ENCODE results near the gene GAB2.
A peak's percentile ranks its signal among the peaks of the same experiment; 100 is the strongest.

Gene GAB2

DNA sequence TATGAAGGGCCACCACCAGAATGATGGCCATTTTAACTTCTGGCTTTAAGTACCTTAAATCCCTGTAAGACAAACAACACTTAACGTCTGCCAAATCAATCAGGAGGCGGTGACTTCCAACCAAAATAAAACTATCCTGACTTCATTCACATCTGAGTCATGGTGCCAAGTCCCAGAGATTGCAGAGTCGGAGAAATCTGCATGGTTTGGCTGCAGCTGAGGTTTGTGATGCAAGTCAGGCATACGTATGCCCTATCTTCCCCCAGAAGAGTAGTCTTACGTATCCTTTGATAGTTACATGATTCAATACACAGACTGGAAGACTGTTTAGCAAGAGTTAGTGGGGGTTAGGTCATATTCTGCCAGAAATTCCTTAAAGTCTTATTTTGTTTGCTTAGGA, 1.7 kb upstream of the GAB2 start:
- H3K4me3 ChIP-seq (ENCODE audit: low read depth, low read length) = no peak overlapping the region
- H3K4me1 ChIP-seq = peaks cover 3% of the 10 kb centered on the region
- H3K79me2 ChIP-seq = no peaks in the 10 kb centered on the region
- H3K9ac ChIP-seq = no peak overlapping the region
- H2AFZ ChIP-seq = no peak overlapping the region
- TF ChIP-seq, protein P1, sequence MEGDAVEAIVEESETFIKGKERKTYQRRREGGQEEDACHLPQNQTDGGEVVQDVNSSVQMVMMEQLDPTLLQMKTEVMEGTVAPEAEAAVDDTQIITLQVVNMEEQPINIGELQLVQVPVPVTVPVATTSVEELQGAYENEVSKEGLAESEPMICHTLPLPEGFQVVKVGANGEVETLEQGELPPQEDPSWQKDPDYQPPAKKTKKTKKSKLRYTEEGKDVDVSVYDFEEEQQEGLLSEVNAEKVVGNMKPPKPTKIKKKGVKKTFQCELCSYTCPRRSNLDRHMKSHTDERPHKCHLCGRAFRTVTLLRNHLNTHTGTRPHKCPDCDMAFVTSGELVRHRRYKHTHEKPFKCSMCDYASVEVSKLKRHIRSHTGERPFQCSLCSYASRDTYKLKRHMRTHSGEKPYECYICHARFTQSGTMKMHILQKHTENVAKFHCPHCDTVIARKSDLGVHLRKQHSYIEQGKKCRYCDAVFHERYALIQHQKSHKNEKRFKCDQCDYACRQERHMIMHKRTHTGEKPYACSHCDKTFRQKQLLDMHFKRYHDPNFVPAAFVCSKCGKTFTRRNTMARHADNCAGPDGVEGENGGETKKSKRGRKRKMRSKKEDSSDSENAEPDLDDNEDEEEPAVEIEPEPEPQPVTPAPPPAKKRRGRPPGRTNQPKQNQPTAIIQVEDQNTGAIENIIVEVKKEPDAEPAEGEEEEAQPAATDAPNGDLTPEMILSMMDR (IDR thresholded peaks at IDR 0.05) = no peak
- H3K27ac ChIP-seq = no peak overlapping the region
- no peaks in the 10 kb centered on the region for H3K27me3 ChIP-seq (ENCODE audit: control insufficient read depth, insufficient read depth, low read length)
- no peaks in the 10 kb centered on the region for H3K36me3 ChIP-seq (ENCODE audit: control insufficient read depth, insufficient read depth, low read length)
- no peaks in the 10 kb centered on the region for H3K9me3 ChIP-seq (ENCODE audit: control insufficient read depth, low read length)
- no peak overlapping the region for H3K4me2 ChIP-seq (ENCODE audit: low read length)

DNA sequence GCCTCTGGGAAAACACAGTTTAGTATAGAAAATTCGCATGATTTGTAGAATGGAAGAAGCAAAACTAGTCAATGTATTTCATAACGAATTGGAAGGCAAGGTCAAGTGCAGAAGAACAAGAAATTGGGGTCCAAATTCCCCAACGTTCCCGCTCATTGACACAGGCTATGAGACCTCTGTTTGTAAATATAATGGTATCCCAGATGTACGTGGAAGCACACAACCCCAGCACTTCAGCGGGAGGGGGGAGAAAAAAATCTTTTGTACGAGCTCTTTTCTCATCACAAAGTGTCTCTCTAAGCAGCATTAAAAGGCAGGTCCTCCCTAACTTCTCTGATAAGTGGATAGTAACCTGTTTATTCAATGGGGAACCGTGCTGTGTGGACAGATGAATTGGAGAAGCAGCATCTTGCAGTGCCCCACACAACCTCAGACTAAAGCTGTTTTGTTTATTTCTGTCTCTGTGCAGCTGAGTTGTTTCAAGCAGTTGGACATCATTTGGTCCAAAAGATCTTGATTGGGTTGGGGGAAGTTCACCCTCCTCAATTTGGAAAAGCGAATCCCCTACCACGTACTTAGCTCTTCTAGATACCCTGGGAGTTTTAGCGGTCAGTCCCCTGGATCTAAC, 1.1 kb upstream of the GAB2 start:
- TF ChIP-seq, protein P1 (IDR thresholded peaks at IDR 0.05) = no peak
- Histone ChIP-seq H2AFZ (peak overlapping the region; percentile 84), H3K4me2 (ENCODE audit: low read length) (peak overlapping the region; percentile 66), H3K79me2 (no peaks in the 10 kb centered on the region), H3K36me3 (ENCODE audit: control insufficient read depth, insufficient read depth, low read length) (no peaks in the 10 kb centered on the region), H3K4me3 (ENCODE audit: low read depth, low read length) (peak overlapping the region; percentile 50), H3K9ac (no peak overlapping the region), H3K4me1 (peaks cover 3% of the 10 kb centered on the region), H3K27ac (no peak overlapping the region), H3K9me3 (ENCODE audit: control insufficient read depth, low read length) (no peaks in the 10 kb centered on the region), H3K27me3 (ENCODE audit: control insufficient read depth, insufficient read depth, low read length) (no peaks in the 10 kb centered on the region)

DNA sequence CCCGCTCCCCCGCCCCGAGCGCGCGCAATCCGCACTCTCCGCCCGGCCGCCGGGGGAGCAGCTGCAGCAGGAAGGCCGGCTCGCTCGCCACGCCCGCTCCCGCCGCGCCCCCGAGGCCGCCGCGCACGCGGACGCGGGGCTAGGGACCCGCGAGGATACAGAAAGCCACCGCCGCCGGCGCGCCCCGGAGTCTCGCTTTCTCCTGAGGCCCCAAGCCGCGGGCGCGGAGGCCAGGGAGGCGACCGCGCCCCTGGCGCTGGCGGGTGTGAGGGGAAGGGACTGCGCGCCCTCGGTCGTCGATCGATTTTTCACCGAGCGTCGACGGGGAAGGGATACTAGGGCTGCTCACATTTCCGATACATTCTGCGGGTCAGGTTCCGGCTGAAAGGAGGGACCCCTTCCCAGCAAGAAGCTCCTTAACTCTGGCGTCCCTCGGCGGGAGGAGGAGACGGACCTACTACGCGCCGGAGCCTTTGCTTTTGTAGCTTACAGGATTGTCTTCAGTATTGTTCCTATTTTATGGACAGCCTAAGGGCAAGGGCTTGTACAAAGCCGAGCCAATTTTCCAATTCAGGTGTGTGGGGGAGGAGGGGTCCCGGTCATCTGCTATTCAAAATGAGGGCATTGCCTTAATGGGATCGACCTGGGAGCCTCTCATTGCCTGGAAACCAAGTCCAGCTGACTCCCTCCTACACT, 416 bp upstream of the GAB2 start:
- no peak overlapping the region for H3K9ac ChIP-seq
- peak overlapping the region; percentile 50 for H3K4me3 ChIP-seq (ENCODE audit: low read depth, low read length)
- H3K36me3 ChIP-seq (ENCODE audit: control insufficient read depth, insufficient read depth, low read length) = no peaks in the 10 kb centered on the region
- H2AFZ ChIP-seq = peak overlapping the region; percentile 84
- no peaks in the 10 kb centered on the region for H3K79me2 ChIP-seq
- H3K27ac ChIP-seq = peak overlapping the region; percentile 54
- no peaks in the 10 kb centered on the region for H3K9me3 ChIP-seq (ENCODE audit: control insufficient read depth, low read length)
- TF ChIP-seq, protein P1 (IDR thresholded peaks at IDR 0.05) = no peak
- peaks cover 3% of the 10 kb centered on the region for H3K4me1 ChIP-seq
- H3K27me3 ChIP-seq (ENCODE audit: control insufficient read depth, insufficient read depth, low read length) = no peaks in the 10 kb centered on the region
- H3K4me2 ChIP-seq (ENCODE audit: low read length) = peak overlapping the region; percentile 66

DNA sequence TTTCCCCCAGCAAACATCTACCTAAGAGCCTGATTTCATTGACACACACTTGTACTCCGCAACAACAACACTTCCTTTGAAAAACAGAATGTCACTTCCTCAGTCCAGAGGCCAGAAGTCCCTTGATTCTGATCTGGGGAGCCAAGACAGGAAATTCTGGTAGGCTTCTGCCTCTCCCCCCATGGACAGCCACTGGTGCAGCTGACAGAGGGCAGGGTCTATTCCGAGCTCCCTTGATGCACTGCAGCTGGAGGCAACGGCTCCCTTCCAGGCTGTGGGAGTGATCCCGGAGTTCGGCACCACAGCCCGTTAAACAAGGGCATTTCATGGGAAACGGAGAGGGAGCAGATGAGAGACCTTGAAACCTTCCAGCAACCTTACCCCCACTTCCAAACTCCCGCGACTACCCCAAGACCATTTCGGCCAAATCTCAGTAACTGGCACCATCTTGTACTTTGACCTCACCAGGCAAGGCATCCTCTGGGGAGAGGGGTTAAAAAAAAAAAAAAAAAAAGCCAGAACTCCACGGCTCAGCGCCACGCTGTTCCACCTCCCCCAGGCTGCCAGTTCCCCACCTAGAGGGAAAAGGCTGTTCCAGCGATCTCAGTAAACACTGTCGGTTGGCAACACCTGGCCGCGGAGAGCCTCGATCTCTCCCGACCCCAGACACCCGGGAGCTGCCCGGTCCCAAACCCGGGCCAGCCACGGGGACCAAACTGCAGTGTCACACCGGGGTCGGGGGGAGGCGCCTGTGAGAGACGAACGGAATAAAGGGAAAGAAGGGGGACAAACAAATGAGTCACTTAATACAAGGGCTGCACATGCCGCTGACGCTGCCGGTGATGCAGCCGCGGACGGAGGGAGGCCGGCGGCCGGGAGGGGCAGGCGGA, 1.1 kb downstream of the GAB2 start:
- Histone ChIP-seq H3K79me2 (no peaks in the 10 kb centered on the region), H3K4me1 (peaks cover 3% of the 10 kb centered on the region), H2AFZ (peak overlapping the region; percentile 77), H3K27me3 (ENCODE audit: control insufficient read depth, insufficient read depth, low read length) (no peaks in the 10 kb centered on the region), H3K9ac (no peak overlapping the region), H3K4me3 (ENCODE audit: low read depth, low read length) (peak overlapping the region; percentile 38), H3K36me3 (ENCODE audit: control insufficient read depth, insufficient read depth, low read length) (no peaks in the 10 kb centered on the region), H3K27ac (peak overlapping the region; percentile 80), H3K9me3 (ENCODE audit: control insufficient read depth, low read length) (no peaks in the 10 kb centered on the region), H3K4me2 (ENCODE audit: low read length) (peak overlapping the region; percentile 43)
- TF ChIP-seq, protein P1 (IDR thresholded peaks at IDR 0.05) = peak; percentile 32
